Measurements from ENCODE around the gene EFS. TPM values are rescaled to one million over a fixed set of nuclear protein-coding genes. Genes with fewer than 3 reads are reported as not detected.

The EFS gene
- total RNA-seq, 4 donors from 2014 or later, result 10.1 to 21.4 (median 12.8) TPM

- no peak for TF ChIP-seq EP300 (IDR thresholded peaks at IDR 0.05)
- TF ChIP-seq POLR2A (IDR thresholded peaks at IDR 0.05; ENCODE audit: low read depth), result no peak
- TF ChIP-seq CTCF (IDR thresholded peaks at IDR 0.05), result no peak
- TF ChIP-seq POLR2AphosphoS5 (IDR thresholded peaks at IDR 0.05), result no peak
- peaks cover 0 to 23% (median 15%) of the 10 kb centered on the region in 4 donors for H3K4me1 ChIP-seq
- peaks cover 0 to 16% (median 0%) of the 10 kb centered on the region in 4 donors for H3K27me3 ChIP-seq
- DNase-seq (ENCODE audit: extremely low spot score), result no peak
- peak overlapping the region; percentile 5 to 34 (median 26) for H3K4me3 ChIP-seq
- intact Hi-C loops (cut with DNase I), result no loop called here
- peak overlapping the region; percentile 20 to 45 (median 34) for H3K27ac ChIP-seq (replicated peaks in 1 of 4)
- no peaks in the 10 kb centered on the region for H3K9me3 ChIP-seq
- WGBS, result 56% methylated on average over 10 of the region's 11 CpGs
- peaks cover 0 to 18% (median 0%) of the 10 kb centered on the region in 4 donors for H3K36me3 ChIP-seq
Measured at GRCh38 chr14:23377198-23377550, 12.2 kb upstream of the EFS start.

GRCh38 chr14:23376482-23377197, 11.7 kb upstream of the EFS start, which contains the start of gene CMTM5:
Gene CMTM5, plus strand, starts transcription at chr14:23377046. Its CDS starts 206 bp downstream, at chr14:23377252.
- 40% methylated on average over 13 of the region's 13 CpGs for WGBS
- H3K27ac ChIP-seq (replicated peaks in 1 of 4), result peak within 1 kb of the TSS; percentile 20 to 45 (median 34)
- H3K4me1 ChIP-seq, result peaks cover 0 to 23% (median 15%) of the 10 kb centered on the region in 4 donors
- TF ChIP-seq POLR2A (IDR thresholded peaks at IDR 0.05; ENCODE audit: low read depth) (no peak), POLR2AphosphoS5 (IDR thresholded peaks at IDR 0.05) (no peak), CTCF (IDR thresholded peaks at IDR 0.05) (no peak), EP300 (IDR thresholded peaks at IDR 0.05) (no peak)
- intact Hi-C loops (cut with DNase I), result no loop called here
- H3K27me3 ChIP-seq, result peaks cover 0 to 16% (median 0%) of the 10 kb centered on the region in 4 donors
- H3K4me3 ChIP-seq, result peak within 1 kb of the TSS; percentile 5 to 34 (median 26)
- DNase-seq (ENCODE audit: extremely low spot score), result no peak
- peaks cover 0 to 13% (median 0%) of the 10 kb centered on the region in 4 donors for H3K36me3 ChIP-seq
- no peaks in the 10 kb centered on the region for H3K9me3 ChIP-seq

DNA sequence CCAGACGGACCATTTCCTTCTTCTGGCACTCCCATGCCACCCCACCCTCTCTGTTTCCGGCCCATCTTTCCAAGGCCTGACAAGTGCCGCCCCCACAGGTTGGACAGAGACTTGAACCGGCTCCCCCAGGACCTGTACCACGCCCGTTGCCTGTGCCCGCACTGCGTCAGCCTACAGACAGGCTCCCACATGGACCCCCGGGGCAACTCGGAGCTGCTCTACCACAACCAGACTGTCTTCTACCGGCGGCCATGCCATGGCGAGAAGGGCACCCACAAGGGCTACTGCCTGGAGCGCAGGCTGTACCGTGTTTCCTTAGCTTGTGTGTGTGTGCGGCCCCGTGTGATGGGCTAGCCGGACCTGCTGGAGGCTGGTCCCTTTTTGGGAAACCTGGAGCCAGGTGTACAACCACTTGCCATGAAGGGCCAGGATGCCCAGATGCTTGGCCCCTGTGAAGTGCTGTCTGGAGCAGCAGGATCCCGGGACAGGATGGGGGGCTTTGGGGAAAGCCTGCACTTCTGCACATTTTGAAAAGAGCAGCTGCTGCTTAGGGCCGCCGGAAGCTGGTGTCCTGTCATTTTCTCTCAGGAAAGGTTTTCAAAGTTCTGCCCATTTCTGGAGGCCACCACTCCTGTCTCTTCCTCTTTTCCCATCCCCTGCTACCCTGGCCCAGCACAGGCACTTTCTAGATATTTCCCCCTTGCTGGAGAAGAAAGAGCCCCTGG, 10.7 kb upstream of the EFS start:
- intact Hi-C loops (cut with DNase I), result no loop called here
- no peak for DNase-seq (ENCODE audit: extremely low spot score)
- WGBS, result 84% methylated on average over 8 of the region's 21 CpGs
- TF ChIP-seq POLR2AphosphoS5 (IDR thresholded peaks at IDR 0.05) (no peak), EP300 (IDR thresholded peaks at IDR 0.05) (no peak), CTCF (IDR thresholded peaks at IDR 0.05) (no peak), POLR2A (IDR thresholded peaks at IDR 0.05; ENCODE audit: low read depth) (no peak)
- Histone ChIP-seq H3K9me3 (no peaks in the 10 kb centered on the region), H3K27me3 (peaks cover 0 to 16% (median 0%) of the 10 kb centered on the region in 4 donors), H3K4me3 (no peak overlapping the region), H3K27ac (replicated peaks in 1 of 4) (no peak overlapping the region), H3K36me3 (peaks cover 0 to 3% (median 0%) of the 10 kb centered on the region in 4 donors), H3K4me1 (peaks cover 0 to 23% (median 13%) of the 10 kb centered on the region in 4 donors)

- Histone ChIP-seq H3K27me3 (peaks cover 0 to 3% (median 0%) of the 10 kb centered on the region in 4 donors), H3K9me3 (no peaks in the 10 kb centered on the region), H3K36me3 (no peaks in the 10 kb centered on the region), H3K27ac (replicated peaks in 1 of 4) (no peak overlapping the region), H3K4me1 (peaks cover 0 to 14% (median 2%) of the 10 kb centered on the region in 4 donors), H3K4me3 (no peak overlapping the region)
- TF ChIP-seq CTCF (IDR thresholded peaks at IDR 0.05), result no peak
- intact Hi-C loops (cut with DNase I), result no loop called here
- 80% methylated on average over 1 of the region's 3 CpGs for WGBS
- no peak for DNase-seq (ENCODE audit: extremely low spot score)
Measured at GRCh38 chr14:23373041-23373440, 8.1 kb upstream of the EFS start.
